MM.1S (cell line): Measurements from ENCODE around the gene APOA4.

Experiments used
- CTCF ChIP-seq: fragments of 300-600 bp; sonication (generic); IDR thresholded peaks from 2 replicates; pipeline ENCODE4 v1.5.1; 2016; ENCODE audit warnings: antibody characterized with exemption, low read length, mixed read lengths
- EZH2 ChIP-seq: fragments of 300-600 bp; sonication (generic); optimal IDR thresholded peaks from 2 replicates; pipeline ENCODE3; 2017; ENCODE audit warnings: low read depth, mild to moderate bottlenecking, antibody characterized with exemption, low read length, mixed read lengths

- TF ChIP-seq CTCF (no peak), EZH2 (no peak)
Measured at GRCh38 chr11:116825854-116826750, 3.0 kb upstream of the APOA4 start.
